Transverse colon (tissue), 4 donors: ENCODE data around the gene HBZ. TPM values are rescaled to one million over a fixed set of nuclear protein-coding genes. Genes with fewer than 3 reads are reported as not detected.
"Not testable (repeated sequence)": the region's sequence is repeated elsewhere in the genome, so short reads cannot be mapped to it uniquely, and the experiment has no call there.

ENCODE experiments used
- DNase-seq: peaks from one replicate; pipeline ENCODE4 v3.0.0-alpha.2; 2019
- H3K27ac ChIP-seq, 4 donors: fragments of 200-600 bp; sonication (generic); 2 replicates each; pipeline ENCODE4 v1.5.1; 2016 to 2018; ENCODE audit warnings: inconsistent platforms in 4 of 4
- H3K27me3 ChIP-seq: fragments of 200-600 bp; sonication (generic); 2 replicates; pipeline ENCODE4 v1.5.1; 2017; ENCODE audit warnings: inconsistent platforms
- H3K36me3 ChIP-seq, 4 donors: fragments of 200-600 bp; sonication (generic); 2 replicates each; pipeline ENCODE4 v1.5.1; 2017 to 2019; ENCODE audit warnings: inconsistent platforms in 4 of 4
- H3K4me1 ChIP-seq, 4 donors: fragments of 200-600 bp; sonication (generic); 2 replicates each; pipeline ENCODE4 v1.5.1; 2017 to 2020; ENCODE audit warnings: inconsistent platforms in 4 of 4
- H3K4me3 ChIP-seq, 4 donors: fragments of 200-600 bp; sonication (generic); 1 replicate in 1 of 4; 2 replicates in 3 of 4; pipeline versions ENCODE4 v1.5.1 to v1.6.1; 2017 to 2019; ENCODE audit warnings: inconsistent platforms in 4 of 4
- H3K9me3 ChIP-seq, 2 donors: fragments of 200-600 bp; sonication (generic); 2 replicates each; pipeline ENCODE4 v1.5.1; 2017 to 2019; ENCODE audit warnings: inconsistent platforms in 2 of 2
- EP300 ChIP-seq: sonication (generic); formaldehyde crosslinking; IDR thresholded peaks from one replicate; pipeline ENCODE4 v1.6.1; 2017; ENCODE audit warnings: antibody characterized with exemption, low read depth
- POLR2A ChIP-seq: fragments of 450-650 bp; IDR thresholded peaks from one replicate; pipeline ENCODE4 v1.6.1; 2016; ENCODE audit warnings: antibody characterized with exemption, mild to moderate bottlenecking, moderate library complexity
- POLR2AphosphoS5 ChIP-seq, 3 donors: sonication (generic); formaldehyde crosslinking; IDR thresholded peaks; one replicate each; pipeline ENCODE4 v1.6.1; 2016; ENCODE audit warnings: antibody characterized with exemption in 3 of 3
- WGBS, 2 donors: methylation state at CpG; one replicate each; pipeline ENCODE4 v1.1.5; 2018; ENCODE audit warnings: low coverage in 1 of 2; 5-methylcytosine and 5-hydroxymethylcytosine counted together
- in situ Hi-C, 4 donors: fragments of 200-750 bp; cut with MboI; loops; one replicate each; pipeline versions ENCODE4 v1.15.0 to v1.15.1; 2017; ENCODE audit warnings: low sequenced_read_pairs in 3 of 4, low pct_ligation_motif_present in 1 of 4, low pct_unique_long_range_greater_than_20kb in 1 of 4
- intact Hi-C: fragments of 100-400 bp; cut with DNase I; formaldehyde crosslinking; loops from one replicate; pipeline ENCODE4 v1.15.1; 2023; ENCODE audit warnings: low total_unique reads
- total RNA-seq, 4 donors: library from RNA; depleted of rRNA; stranded (reverse); fragments of >200 nt; gene quantifications; one replicate each; pipeline ENCODE4 v1.1.0, GENCODE V29; 2016
- TF ChIP-seq, protein P1 (sequence below), 5 experiments: fragments of 200-600 bp in 3 of 5; fragments of 450-650 bp in 2 of 5; sonication (generic) in 3 of 5; IDR thresholded peaks; 1 replicate in 2 of 5; 2 replicates in 3 of 5; pipeline ENCODE4 v1.5.1; 2016 to 2017; ENCODE audit warnings: antibody characterized with exemption in 5 of 5, inconsistent platforms in 3 of 5, mild to moderate bottlenecking in 2 of 5, moderate library complexity in 1 of 5

The HBZ gene
- total RNA-seq, 4 donors from 2014 or later, result not detected

DNA sequence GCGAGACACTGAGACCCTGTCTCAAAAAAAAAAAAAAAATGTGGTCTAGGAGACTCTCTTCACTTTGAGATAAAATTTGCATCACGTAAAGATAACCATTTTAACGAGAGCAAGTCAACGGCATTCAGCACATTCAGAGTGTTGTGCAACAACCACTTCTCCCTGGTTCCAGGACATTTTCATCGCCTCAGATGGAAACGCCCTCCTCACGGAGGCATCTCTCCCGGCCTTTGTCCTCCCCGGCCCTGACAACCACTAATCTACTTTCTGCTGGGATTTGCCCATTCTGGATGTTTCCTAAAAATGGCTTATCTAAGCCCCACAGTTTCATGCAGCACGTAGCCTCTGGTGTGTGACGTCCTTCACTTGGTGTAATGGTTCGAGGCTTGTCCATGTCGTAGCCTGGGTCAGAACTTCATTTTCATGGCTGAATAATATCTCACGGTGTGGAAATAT is 7.6 kb upstream of the HBZ start:
- no peak overlapping the region for H3K4me3 ChIP-seq
- intact Hi-C loops (loop anchor here (1.0 kb wide), 1 partner anchor 30 kb away; no protein-coding TSS in a partner anchor), in situ Hi-C loops (no loop called here)
- TF ChIP-seq POLR2A (no peak), POLR2AphosphoS5 (IDR thresholded peaks at IDR 0.05) (no peak), EP300 (no peak)
- TF ChIP-seq, protein P1, sequence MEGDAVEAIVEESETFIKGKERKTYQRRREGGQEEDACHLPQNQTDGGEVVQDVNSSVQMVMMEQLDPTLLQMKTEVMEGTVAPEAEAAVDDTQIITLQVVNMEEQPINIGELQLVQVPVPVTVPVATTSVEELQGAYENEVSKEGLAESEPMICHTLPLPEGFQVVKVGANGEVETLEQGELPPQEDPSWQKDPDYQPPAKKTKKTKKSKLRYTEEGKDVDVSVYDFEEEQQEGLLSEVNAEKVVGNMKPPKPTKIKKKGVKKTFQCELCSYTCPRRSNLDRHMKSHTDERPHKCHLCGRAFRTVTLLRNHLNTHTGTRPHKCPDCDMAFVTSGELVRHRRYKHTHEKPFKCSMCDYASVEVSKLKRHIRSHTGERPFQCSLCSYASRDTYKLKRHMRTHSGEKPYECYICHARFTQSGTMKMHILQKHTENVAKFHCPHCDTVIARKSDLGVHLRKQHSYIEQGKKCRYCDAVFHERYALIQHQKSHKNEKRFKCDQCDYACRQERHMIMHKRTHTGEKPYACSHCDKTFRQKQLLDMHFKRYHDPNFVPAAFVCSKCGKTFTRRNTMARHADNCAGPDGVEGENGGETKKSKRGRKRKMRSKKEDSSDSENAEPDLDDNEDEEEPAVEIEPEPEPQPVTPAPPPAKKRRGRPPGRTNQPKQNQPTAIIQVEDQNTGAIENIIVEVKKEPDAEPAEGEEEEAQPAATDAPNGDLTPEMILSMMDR (IDR thresholded peaks at IDR 0.05), result no peak
- H3K27me3 ChIP-seq, result peaks cover 24% of the 10 kb centered on the region
- DNase-seq, result no peak
- WGBS, 2 donors, result 74 to 75% methylated on average over 14 of the region's 14 CpGs
- H3K4me1 ChIP-seq, result no peaks in the 10 kb centered on the region
- H3K27ac ChIP-seq, result no peak overlapping the region
- no peaks in the 10 kb centered on the region for H3K36me3 ChIP-seq
- no peaks in the 10 kb centered on the region for H3K9me3 ChIP-seq

DNA sequence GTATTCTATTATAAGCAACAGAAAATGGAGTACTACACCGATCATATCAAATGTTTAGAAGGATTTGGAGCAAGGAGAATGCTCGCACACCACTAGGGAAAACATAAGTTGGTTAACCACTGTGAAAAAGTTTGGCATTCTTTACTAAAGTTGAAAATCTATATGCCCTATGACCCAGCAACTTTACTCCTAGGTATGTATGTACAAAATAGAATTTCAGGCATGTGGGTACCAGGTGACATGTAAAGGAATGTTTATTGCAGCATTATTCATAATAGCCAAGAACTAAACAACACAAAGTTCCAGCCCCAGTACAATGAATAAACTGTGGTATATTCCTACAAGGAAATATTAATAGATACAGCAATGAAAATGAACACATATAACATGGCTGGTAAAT is 5.8 kb upstream of the HBZ start:
- TF ChIP-seq POLR2AphosphoS5 (IDR thresholded peaks at IDR 0.05), result no peak
- TF ChIP-seq, protein P1 (IDR thresholded peaks at IDR 0.05), result no peak
- TF ChIP-seq POLR2A, result no peak
- TF ChIP-seq EP300, result no peak
- Histone ChIP-seq H3K36me3 (no peaks in the 10 kb centered on the region), H3K9me3 (no peaks in the 10 kb centered on the region), H3K4me1 (no peaks in the 10 kb centered on the region), H3K27me3 (peaks cover 34% of the 10 kb centered on the region), H3K4me3 (no peak overlapping the region), H3K27ac (no peak overlapping the region)
- intact Hi-C loops, result no loop called here
- DNase-seq, result no peak
- 80 to 84% methylated on average over 1 to 2 of the region's 2 CpGs for WGBS, 2 donors
- in situ Hi-C loops, result no loop called here

DNA sequence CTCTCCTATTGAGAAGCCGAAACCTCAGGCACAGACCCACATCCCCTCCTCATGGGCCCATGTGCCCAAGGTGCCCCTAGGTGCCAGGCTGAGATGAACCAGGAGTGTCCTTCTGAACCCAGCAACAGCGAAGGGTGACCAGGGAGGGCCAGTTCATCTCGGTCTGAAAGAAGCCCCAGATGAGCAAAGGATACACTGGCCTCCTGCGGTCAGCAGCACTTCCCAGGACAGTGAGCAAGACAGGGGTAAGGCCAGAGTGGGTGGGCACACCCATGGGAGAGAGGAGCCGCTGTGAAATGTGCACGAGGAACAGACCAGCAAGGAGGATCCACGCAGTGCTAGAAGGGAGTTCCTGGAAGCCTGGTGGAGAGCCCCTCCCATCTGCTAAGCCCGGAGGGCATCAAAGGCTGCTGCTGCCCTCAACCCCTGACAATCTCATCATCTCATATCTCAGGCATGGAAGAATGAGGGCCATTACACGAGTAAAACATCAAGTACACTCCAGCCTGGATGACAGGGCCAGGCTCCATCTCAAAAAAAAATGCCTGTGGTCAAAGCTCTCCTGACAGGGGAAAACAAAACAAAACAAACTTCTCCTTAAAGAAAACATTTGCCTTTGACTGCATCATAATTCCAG is 3.3 kb upstream of the HBZ start:
- in situ Hi-C loops (no loop called here), intact Hi-C loops (no loop called here)
- no peak overlapping the region for H3K4me3 ChIP-seq
- H3K36me3 ChIP-seq, result no peaks in the 10 kb centered on the region
- no peaks in the 10 kb centered on the region for H3K9me3 ChIP-seq
- H3K27me3 ChIP-seq, result peaks cover 42% of the 10 kb centered on the region
- TF ChIP-seq, protein P1 (IDR thresholded peaks at IDR 0.05), result no peak
- TF ChIP-seq POLR2AphosphoS5 (IDR thresholded peaks at IDR 0.05) (no peak), EP300 (no peak), POLR2A (no peak)
- no peak overlapping the region for H3K27ac ChIP-seq
- H3K4me1 ChIP-seq, result peaks cover 0 to under 1% (median under 1%) of the 10 kb centered on the region in 4 donors
- WGBS, 2 donors, result 48% methylated on average over 9 of the region's 9 CpGs; no CpG with 5 or more reads in 1 of the 2 donors
- no peak for DNase-seq

DNA sequence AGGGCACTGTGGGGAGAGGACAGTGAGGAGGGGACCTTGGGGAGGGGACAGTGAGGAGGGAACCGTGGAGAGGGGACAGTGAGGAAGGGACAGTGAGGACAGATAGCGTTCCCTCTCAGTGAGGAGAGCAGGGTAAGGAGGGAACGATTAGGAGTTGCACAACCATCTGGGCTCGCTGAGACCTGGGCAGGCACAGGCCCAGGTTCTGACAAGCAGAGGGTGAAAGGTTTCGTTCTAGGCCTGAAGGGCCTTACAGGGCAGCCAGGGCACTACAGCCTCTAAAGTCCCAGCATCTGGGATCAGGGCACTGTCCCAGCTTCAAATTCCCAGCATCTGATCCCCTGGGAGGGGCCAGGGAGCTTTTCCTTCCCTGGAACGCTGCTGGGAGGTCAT is 681 bp downstream of the HBZ start:
- DNase-seq, H3K27ac ChIP-seq, H3K4me3 ChIP-seq, intact Hi-C loops, in situ Hi-C loops, H3K36me3 ChIP-seq, H3K9me3 ChIP-seq: not testable (repeated sequence)
- Histone ChIP-seq H3K4me1 (peaks cover 4 to 10% (median 7%) of the 10 kb centered on the region in 4 donors), H3K27me3 (peaks cover 70% of the 10 kb centered on the region)
- 35% methylated on average over 3 of the region's 6 CpGs; no CpG with 5 or more reads in 1 of the 2 donors for WGBS, 2 donors

DNA sequence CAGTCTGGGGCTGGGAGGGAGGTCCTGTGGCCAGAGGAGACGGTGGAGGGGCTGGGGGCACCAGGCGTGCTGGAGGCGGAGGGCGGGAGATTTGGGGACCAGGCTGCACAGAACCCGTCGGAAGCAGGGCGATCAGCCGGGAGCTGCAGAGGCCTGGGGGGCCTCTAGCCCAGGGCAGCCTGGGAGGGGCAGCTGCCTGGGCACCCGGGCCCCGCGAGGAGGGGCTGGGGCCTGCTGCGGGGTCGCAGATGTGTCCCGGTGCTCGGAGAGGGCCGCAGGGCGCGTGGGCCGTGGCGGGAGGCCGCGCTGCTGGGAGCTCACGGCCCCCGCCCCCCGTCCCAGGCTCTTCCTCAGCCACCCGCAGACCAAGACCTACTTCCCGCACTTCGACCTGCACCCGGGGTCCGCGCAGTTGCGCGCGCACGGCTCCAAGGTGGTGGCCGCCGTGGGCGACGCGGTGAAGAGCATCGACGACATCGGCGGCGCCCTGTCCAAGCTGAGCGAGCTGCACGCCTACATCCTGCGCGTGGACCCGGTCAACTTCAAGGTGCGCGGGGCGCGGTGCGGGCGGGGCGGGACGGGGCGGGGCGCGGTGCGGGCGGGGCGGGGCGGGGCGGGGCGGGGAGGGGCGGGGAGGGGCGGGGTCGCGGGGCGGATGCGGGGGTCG is 1.2 kb downstream of the HBZ start:
- peaks cover 4 to 10% (median 7%) of the 10 kb centered on the region in 4 donors for H3K4me1 ChIP-seq
- intact Hi-C loops, H3K27ac ChIP-seq, H3K9me3 ChIP-seq, H3K36me3 ChIP-seq, H3K4me3 ChIP-seq, in situ Hi-C loops, DNase-seq: not testable (repeated sequence)
- H3K27me3 ChIP-seq, result peaks cover 71% of the 10 kb centered on the region
- WGBS, 2 donors, result no CpG with 5 or more reads among the region's 74 CpGs
